A549 treated with DMSO at 1 μM for 4 hours (cell line): Measurements from ENCODE around the gene CHID1. TPM values are rescaled to one million over a fixed set of nuclear protein-coding genes. Genes with fewer than 3 reads are reported as not detected.

ENCODE experiments used
- total RNA-seq: library from RNA; stranded (reverse); fragments of 200-300 nt; extraction: Qiagen RNA extraction; gene quantifications from 5 replicates; pipeline ENCODE4 v1.2.3, GENCODE V29; 2022; ENCODE audit warnings: low read depth

The CHID1 gene
- 74.3 to 81.3 TPM (median 76.0 TPM) in 5 replicates for total RNA-seq

DNA sequence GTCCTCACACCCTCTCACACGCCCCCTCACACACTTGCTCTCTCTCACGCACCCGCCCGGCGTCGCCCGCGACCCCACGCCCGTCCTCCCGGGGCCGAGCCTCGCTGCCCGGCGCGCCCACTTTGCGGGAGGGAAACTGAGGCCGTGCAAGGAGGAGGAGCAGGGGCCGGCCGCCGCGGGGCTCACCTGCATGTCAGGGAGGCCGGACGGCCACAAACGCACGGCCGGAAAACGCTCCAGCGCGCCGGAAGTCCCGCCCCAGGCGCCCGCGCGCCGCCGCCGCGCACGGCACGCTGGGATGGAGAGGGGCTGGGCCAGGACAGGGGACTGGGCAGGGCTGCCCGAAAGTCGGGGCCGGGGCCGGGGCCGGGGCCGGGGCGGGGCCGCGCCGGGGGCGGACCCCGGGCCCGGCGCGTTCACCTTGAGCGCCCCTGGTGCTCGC lies at the start of gene CHID1:
Gene CHID1, minus strand, starts transcription at position 222 of the 442 bp plus-strand sequence. CDS start 5,994 bp downstream, outside the sequence.

DNA sequence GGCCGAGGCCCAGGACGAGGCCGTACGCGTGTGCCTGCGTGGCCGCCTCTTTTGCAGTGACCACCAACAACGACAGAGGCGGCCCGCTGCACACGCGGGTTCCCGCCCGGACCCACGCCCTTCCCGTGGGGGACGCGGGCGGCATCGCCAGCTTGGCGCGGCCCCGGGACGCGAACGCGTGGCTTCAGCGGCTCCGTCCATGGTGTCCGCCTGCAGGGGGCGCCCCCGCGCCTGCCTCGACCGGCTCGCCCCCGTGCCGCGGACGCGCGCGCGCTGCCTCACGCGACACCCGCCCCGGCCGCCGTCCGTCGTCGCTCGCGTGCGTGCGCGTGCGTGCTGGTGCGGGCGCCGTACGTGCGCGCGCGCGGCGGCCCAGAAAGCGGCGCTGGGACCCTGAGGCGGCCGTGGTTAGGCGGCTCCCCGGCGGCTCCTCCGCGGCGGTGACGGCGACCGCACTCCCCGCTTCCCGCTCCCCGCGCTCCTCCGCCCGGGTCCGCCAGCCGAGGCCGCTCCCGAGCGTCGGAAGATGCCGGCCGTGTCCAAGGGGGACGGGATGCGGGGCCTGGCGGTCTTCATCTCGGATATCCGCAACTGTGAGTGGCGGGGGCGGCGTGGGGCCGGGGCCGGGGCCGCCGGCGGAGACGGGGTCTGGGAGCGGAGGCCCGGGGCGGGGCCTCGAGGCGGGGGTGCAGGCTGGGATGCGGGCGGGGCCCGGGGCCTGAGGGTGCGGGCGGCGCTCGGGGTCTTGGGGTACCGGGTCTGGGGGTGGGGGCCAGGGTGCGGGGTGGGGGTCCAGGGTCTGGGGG lies 15.1 kb upstream of the CHID1 start, which contains the start of gene AP2A2:
Gene AP2A2, plus strand, starts transcription at position 375 of the 806 bp plus-strand sequence. Its CDS starts 152 bp downstream, at position 527.

DNA sequence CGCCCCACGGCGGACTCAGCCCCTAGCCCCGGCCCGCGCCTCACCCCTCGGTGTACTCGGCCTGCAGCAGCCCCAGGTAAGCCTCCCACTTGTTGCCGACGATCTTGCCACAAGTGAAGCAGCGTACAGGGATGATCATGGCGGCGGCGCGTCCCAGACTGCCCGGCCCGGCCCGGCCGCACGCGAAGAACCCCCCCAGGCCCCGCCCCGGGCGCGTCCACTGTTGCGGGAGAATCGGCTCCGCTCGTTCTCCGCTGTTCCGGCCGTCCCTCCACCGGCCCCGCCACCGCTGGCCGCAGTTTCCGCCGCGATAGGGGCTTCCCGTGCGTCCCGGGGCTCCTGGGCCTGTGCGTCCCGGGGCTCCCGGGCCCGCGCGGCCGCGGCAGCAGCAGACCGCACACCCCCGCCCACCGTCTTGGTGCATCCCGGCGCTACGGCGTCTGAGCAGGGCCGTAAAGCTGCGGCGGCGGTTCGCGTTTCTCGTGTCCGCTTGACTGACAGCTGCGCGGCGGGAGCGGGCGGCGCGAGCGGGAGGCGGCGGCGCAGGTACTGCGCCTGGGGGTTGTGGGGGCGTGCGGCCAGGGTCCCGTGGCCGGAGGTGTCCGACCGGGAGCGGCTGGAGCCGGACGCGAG lies 68.1 kb downstream of the CHID1 start, which contains the start of the genes POLR2L and TSPAN4:
Gene POLR2L, minus strand, starts transcription at position 160 of the 633 bp plus-strand sequence. Its CDS starts 21 bp downstream, at position 139.
Gene TSPAN4, plus strand, starts transcription at position 483 of the 633 bp plus-strand sequence. CDS start 7,453 bp downstream, outside the sequence.

DNA sequence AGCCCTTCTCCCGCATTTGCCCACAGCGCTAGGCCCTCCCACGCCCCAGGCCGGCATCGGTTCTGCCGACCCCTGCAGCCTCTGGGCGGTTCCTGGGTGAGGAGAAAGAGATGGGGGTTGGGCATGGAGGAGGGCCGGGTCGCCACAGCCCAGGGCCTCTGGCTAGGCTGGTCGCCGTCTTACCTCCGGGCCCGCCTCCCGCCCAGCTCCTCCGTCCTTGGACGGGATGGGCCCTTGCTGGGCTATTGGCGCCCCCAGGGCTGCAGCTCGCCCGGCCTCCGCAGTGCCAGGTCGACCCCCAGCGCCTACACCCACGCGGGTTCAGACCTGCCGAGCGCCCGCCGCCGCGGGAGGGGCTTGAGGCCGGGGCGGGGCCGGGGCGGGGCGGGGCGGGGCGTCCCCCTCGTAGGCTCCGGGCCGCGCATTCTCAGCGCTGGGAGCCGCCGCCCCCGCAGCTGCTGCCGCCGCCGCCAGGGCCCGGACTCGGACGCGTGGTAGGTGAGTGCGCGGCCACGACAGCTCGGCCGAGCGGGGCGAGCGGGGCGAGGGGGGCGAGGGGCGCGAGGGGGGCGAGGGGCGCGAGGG lies 78.0 kb downstream of the CHID1 start, which contains the start of gene CD151:
Gene CD151, plus strand, starts transcription at position 424 of the 585 bp plus-strand sequence. CDS start 3,118 bp downstream, outside the sequence.

DNA sequence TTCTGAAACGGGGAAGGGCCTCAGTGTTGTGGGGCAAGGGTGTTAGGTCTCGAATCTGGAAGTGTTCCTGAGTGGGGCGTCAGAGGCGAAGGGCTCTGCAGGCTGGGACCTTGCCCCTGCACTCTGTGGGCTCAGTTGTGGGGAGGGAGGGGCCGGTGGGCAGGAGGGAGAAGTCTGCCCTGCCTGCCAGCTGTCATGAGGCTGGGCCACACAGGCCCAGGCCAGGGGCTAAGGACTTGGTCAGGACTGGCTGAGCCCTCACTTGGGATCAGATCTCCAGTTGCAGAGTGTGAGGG lies 82.8 kb downstream of the CHID1 start, which contains the start of gene CRACR2B:
Gene CRACR2B, plus strand, starts transcription at position 23 of the 296 bp plus-strand sequence. CDS start 689 bp downstream, outside the sequence.

DNA sequence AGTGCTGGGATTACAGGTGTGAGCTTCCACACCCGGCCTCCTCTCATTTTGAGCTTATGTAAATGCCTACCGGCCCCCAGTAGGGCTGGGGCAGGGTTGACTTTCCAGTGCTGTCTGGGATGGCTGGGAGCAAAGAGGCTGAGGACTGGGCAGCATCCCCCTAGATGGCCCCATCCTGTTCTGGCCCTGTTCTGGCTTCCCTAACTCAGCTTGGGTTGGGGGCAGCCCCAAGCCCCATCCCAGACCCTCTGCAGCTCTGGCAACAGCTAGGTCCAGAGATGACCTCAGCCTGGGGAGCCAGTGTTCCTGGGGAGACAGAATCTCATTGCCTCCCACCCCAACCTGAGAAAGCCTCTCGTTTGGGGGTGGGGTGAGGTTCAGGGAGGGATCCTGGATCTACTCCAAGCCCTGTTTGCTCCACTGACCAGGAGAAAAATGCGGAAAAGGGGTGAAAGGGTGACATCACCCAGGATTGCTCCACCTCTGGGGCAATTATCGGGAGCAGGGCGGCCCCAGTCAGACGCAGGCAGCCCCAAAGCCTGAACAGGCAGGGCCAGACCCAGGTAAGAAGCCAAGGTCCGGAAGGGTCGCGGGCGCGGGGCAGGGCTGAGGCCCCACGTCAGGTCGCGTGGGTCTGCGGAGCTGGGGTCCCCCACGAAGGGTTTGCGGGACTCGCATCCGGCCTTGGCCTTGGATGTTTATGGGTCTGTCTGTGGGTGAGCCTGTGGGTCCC lies 92.0 kb downstream of the CHID1 start, which contains the start of gene PNPLA2:
Gene PNPLA2, plus strand, starts transcription at position 519 of the 733 bp plus-strand sequence. CDS start 805 bp downstream, outside the sequence.

Other genes with a start within 250 kb of the CHID1 start
- gene DEAF1, start 215.6 kb downstream of the CHID1 start, total RNA-seq, result 23.3 to 39.2 TPM (median 31.9 TPM) in 5 replicates
- gene TMEM80, start 215.0 kb downstream of the CHID1 start, total RNA-seq, result 8.4 to 10.9 TPM (median 9.5 TPM) in 5 replicates
- gene EPS8L2, start 204.6 kb downstream of the CHID1 start, total RNA-seq, result 71.0 to 121 TPM (median 114 TPM) in 5 replicates
- gene TALDO1, start 163.3 kb downstream of the CHID1 start, total RNA-seq, result 427 to 504 TPM (median 430 TPM) in 5 replicates
- gene GATD1, start 133.3 kb downstream of the CHID1 start, total RNA-seq, result 37.5 to 49.3 TPM (median 45.9 TPM) in 5 replicates
- gene CEND1, start 120.7 kb downstream of the CHID1 start, total RNA-seq, result 0.81 to 2.3 TPM (median 1.6 TPM) in 5 replicates
- 24.3 to 40.1 TPM (median 33.7 TPM) in 5 replicates for gene SLC25A22, start 112.5 kb downstream of the CHID1 start, total RNA-seq
- 9.7 to 16.8 TPM (median 13.3 TPM) in 5 replicates for gene PIDD1, start 105.6 kb downstream of the CHID1 start, total RNA-seq
- gene RPLP2, start 100.8 kb downstream of the CHID1 start, total RNA-seq, result 1,681 to 2,398 TPM (median 2,293 TPM) in 5 replicates
- 40.4 to 57.7 TPM (median 52.1 TPM) in 5 replicates for gene PNPLA2, start 91.9 kb downstream of the CHID1 start, total RNA-seq
- 3.1 to 4.7 TPM (median 3.6 TPM) in 5 replicates for gene CRACR2B, start 82.9 kb downstream of the CHID1 start, total RNA-seq
- gene CD151, start 77.9 kb downstream of the CHID1 start, total RNA-seq, result 728 to 834 TPM (median 790 TPM) in 5 replicates
- gene POLR2L, start 68.3 kb downstream of the CHID1 start, total RNA-seq, result 546 to 649 TPM (median 614 TPM) in 5 replicates
- 132 to 188 TPM (median 168 TPM) in 5 replicates for gene TSPAN4, start 68.0 kb downstream of the CHID1 start, total RNA-seq
- gene AP2A2, start 15.1 kb upstream of the CHID1 start, total RNA-seq, result 28.5 to 41.5 TPM (median 36.3 TPM) in 5 replicates
- 0.01 TPM in 2 of 5 replicates, not detected in the others for gene MUC6, start 125.9 kb upstream of the CHID1 start, total RNA-seq
- 0.17 to 0.35 TPM (median 0.18 TPM) in 5 replicates for gene MUC2, start 164.1 kb upstream of the CHID1 start, total RNA-seq
- 2.3 to 5.4 TPM (median 4.6 TPM) in 5 replicates for gene MUC5AC, start 247.1 kb upstream of the CHID1 start, total RNA-seq